Measurements from ENCODE around the gene RBM39.

Gene RBM39

GRCh38 chr20:35721219-35721618 lies 20.8 kb downstream of the RBM39 start:
- Histone ChIP-seq H3K79me2 (ENCODE audit: insufficient read depth, low read length) (peaks cover 86% of the 10 kb centered on the region), H2AFZ (ENCODE audit: low read depth, low read length, severe bottlenecking) (no peak overlapping the region), H3K36me3 (ENCODE audit: low read length) (peaks cover 64% of the 10 kb centered on the region), H3K9ac (ENCODE audit: low read length) (no peak overlapping the region), H3K9me2 (replicated peaks; ENCODE audit: insufficient read depth, low read length) (no peaks in the 10 kb centered on the region), H3F3A (ENCODE audit: insufficient read depth) (peaks cover 39% of the 10 kb centered on the region), H4K20me1 (ENCODE audit: low read depth, low read length) (peaks cover 64% of the 10 kb centered on the region), H3K4me3 (ENCODE audit: insufficient read depth, low read length, poor library complexity, severe bottlenecking) (no peak overlapping the region), H3K27me3 (ENCODE audit: low read length) (no peaks in the 10 kb centered on the region), H3K27ac (ENCODE audit: low read depth, low read length) (no peak overlapping the region), H3K4me2 (ENCODE audit: low read depth, low read length, poor library complexity, severe bottlenecking) (no peak overlapping the region), H3K9me3 (ENCODE audit: insufficient read depth, low read length) (no peaks in the 10 kb centered on the region)
- no peak for TF ChIP-seq EZH2phosphoT487 (conservative IDR thresholded peaks at IDR 0.05; ENCODE audit: low read length)
- TF ChIP-seq, protein P1, sequence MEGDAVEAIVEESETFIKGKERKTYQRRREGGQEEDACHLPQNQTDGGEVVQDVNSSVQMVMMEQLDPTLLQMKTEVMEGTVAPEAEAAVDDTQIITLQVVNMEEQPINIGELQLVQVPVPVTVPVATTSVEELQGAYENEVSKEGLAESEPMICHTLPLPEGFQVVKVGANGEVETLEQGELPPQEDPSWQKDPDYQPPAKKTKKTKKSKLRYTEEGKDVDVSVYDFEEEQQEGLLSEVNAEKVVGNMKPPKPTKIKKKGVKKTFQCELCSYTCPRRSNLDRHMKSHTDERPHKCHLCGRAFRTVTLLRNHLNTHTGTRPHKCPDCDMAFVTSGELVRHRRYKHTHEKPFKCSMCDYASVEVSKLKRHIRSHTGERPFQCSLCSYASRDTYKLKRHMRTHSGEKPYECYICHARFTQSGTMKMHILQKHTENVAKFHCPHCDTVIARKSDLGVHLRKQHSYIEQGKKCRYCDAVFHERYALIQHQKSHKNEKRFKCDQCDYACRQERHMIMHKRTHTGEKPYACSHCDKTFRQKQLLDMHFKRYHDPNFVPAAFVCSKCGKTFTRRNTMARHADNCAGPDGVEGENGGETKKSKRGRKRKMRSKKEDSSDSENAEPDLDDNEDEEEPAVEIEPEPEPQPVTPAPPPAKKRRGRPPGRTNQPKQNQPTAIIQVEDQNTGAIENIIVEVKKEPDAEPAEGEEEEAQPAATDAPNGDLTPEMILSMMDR (IDR thresholded peaks at IDR 0.05; ENCODE audit: insufficient read depth, low read length, poor library complexity, severe bottlenecking), result no peak

GRCh38 chr20:35720165-35721123 lies 21.6 kb downstream of the RBM39 start:
- no peak for TF ChIP-seq EZH2phosphoT487 (conservative IDR thresholded peaks at IDR 0.05; ENCODE audit: low read length)
- TF ChIP-seq, protein P1 (IDR thresholded peaks at IDR 0.05; ENCODE audit: insufficient read depth, low read length, poor library complexity, severe bottlenecking), result no peak
- H3K4me2 ChIP-seq (ENCODE audit: low read depth, low read length, poor library complexity, severe bottlenecking), result no peak overlapping the region
- no peaks in the 10 kb centered on the region for H3K9me3 ChIP-seq (ENCODE audit: insufficient read depth, low read length)
- peaks cover 63% of the 10 kb centered on the region for H4K20me1 ChIP-seq (ENCODE audit: low read depth, low read length)
- H3K79me2 ChIP-seq (ENCODE audit: insufficient read depth, low read length), result peaks cover 85% of the 10 kb centered on the region
- no peak overlapping the region for H2AFZ ChIP-seq (ENCODE audit: low read depth, low read length, severe bottlenecking)
- peaks cover 69% of the 10 kb centered on the region for H3K36me3 ChIP-seq (ENCODE audit: low read length)
- no peaks in the 10 kb centered on the region for H3K27me3 ChIP-seq (ENCODE audit: low read length)
- no peak overlapping the region for H3K27ac ChIP-seq (ENCODE audit: low read depth, low read length)
- H3K9ac ChIP-seq (ENCODE audit: low read length), result no peak overlapping the region
- no peak overlapping the region for H3K4me3 ChIP-seq (ENCODE audit: insufficient read depth, low read length, poor library complexity, severe bottlenecking)
- H3F3A ChIP-seq (ENCODE audit: insufficient read depth), result peaks cover 39% of the 10 kb centered on the region
- H3K9me2 ChIP-seq (replicated peaks; ENCODE audit: insufficient read depth, low read length), result no peaks in the 10 kb centered on the region

DNA sequence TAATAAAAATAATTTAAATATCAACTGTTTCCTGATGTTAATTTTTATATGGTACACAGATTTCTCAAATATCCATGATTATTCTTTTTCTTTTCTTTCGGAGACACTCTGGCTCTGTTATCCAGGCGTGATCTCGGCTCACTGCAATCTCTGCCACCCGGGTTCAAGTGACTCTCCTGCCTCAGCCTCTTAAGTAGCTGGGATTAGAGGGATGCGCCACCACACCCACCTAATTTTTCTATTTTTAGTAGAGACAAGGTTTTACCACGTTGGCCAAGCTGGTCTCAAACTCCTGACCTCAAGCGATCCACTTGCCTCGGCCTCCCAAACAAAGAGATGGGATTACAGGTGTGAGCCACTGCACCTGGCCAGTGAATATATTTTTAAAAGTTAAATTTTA lies 22.3 kb downstream of the RBM39 start:
- Histone ChIP-seq H2AFZ (ENCODE audit: low read depth, low read length, severe bottlenecking) (no peak overlapping the region), H3K36me3 (ENCODE audit: low read length) (peaks cover 73% of the 10 kb centered on the region), H4K20me1 (ENCODE audit: low read depth, low read length) (peaks cover 65% of the 10 kb centered on the region), H3K27ac (ENCODE audit: low read depth, low read length) (no peak overlapping the region), H3F3A (ENCODE audit: insufficient read depth) (peaks cover 34% of the 10 kb centered on the region), H3K4me2 (ENCODE audit: low read depth, low read length, poor library complexity, severe bottlenecking) (no peak overlapping the region), H3K9me2 (replicated peaks; ENCODE audit: insufficient read depth, low read length) (no peaks in the 10 kb centered on the region), H3K4me3 (ENCODE audit: insufficient read depth, low read length, poor library complexity, severe bottlenecking) (no peak overlapping the region), H3K9me3 (ENCODE audit: insufficient read depth, low read length) (no peaks in the 10 kb centered on the region), H3K27me3 (ENCODE audit: low read length) (no peaks in the 10 kb centered on the region), H3K9ac (ENCODE audit: low read length) (no peak overlapping the region), H3K79me2 (ENCODE audit: insufficient read depth, low read length) (peaks cover 90% of the 10 kb centered on the region)
- TF ChIP-seq EZH2phosphoT487 (conservative IDR thresholded peaks at IDR 0.05; ENCODE audit: low read length), result no peak
- TF ChIP-seq, protein P1 (IDR thresholded peaks at IDR 0.05; ENCODE audit: insufficient read depth, low read length, poor library complexity, severe bottlenecking), result no peak

All from SU-DHL-6 (cell line).